ENCODE results near the gene P2RX3. TPM values are rescaled to one million over a fixed set of nuclear protein-coding genes. Genes with fewer than 3 reads are reported as not detected.

P2RX3 gene
- total and polyA plus RNA-seq, 2 experiments from 2014 or later: 0.15 to 0.35 TPM

- H2AFZ ChIP-seq: no peak overlapping the region
- Mint-ChIP-seq H3K27me3 (ENCODE audit: insufficient read depth, low read depth, poor library complexity) (peaks cover 7% of the 10 kb centered on the region), H3K4me3 (no peak overlapping the region), H3K4me1 (peaks cover 25% of the 10 kb centered on the region), H3K27ac (no peak overlapping the region), H3K9me3 (no peaks in the 10 kb centered on the region), H3K36me3 (ENCODE audit: low read depth) (peaks cover 72% of the 10 kb centered on the region)
- no peak for TF ChIP-seq ETS1 (IDR thresholded peaks at IDR 0.05)
- no peak for TF ChIP-seq ZNF114 (CRISPR knock-in tag; IDR thresholded peaks at IDR 0.05)
- no peak for TF ChIP-seq POLR2AphosphoS5 (IDR thresholded peaks at IDR 0.05; ENCODE audit: low read depth)
- no peak for TF ChIP-seq EZH2 (IDR thresholded peaks at IDR 0.05; ENCODE audit: low read depth, unreplicated experiment)
- no peak for TF ChIP-seq REST (IDR thresholded peaks at IDR 0.05; ENCODE audit: unreplicated experiment)
- no peak for TF ChIP-seq JUNB (IDR thresholded peaks at IDR 0.05; ENCODE audit: unreplicated experiment)
- TF ChIP-seq ZNF331 (CRISPR knock-in tag; IDR thresholded peaks at IDR 0.05; ENCODE audit: low read depth): no peak
- TF ChIP-seq NANOG (IDR thresholded peaks at IDR 0.05; ENCODE audit: borderline replicate concordance): no peak
- TF ChIP-seq CREB1 (CRISPR knock-in tag; IDR thresholded peaks at IDR 0.05; ENCODE audit: low read depth): no peak
- no peak for TF ChIP-seq ZNF462 (CRISPR knock-in tag; IDR thresholded peaks at IDR 0.05)
- no peak for TF ChIP-seq STAT1 (IDR thresholded peaks at IDR 0.05; ENCODE audit: unreplicated experiment)
- TF ChIP-seq CTCF (conservative IDR thresholded peaks at IDR 0.05; ENCODE audit: low read depth in 2 of 2): no peak
- TF ChIP-seq EZH2phosphoT487 (IDR thresholded peaks at IDR 0.05; ENCODE audit: unreplicated experiment): no peak
- no peak for ATAC-seq
- DNase-seq (ENCODE audit: low spot score): no peak
- no peaks in the 10 kb centered on the region for H3K9me2 ChIP-seq (ENCODE audit: insufficient read depth)
- no peak overlapping the region for H3K27ac ChIP-seq (ENCODE audit: low read depth)
- H3K27me3 ChIP-seq (ENCODE audit: insufficient read depth): no peaks in the 10 kb centered on the region
- H3K4me2 ChIP-seq: no peak overlapping the region
- H3K79me2 ChIP-seq (replicated peaks; ENCODE audit: insufficient read depth): peaks cover 39% of the 10 kb centered on the region
- peaks cover 17% of the 10 kb centered on the region for H3K4me1 ChIP-seq (ENCODE audit: insufficient read depth)
- H3K36me3 ChIP-seq (ENCODE audit: insufficient read depth): peaks cover 54% of the 10 kb centered on the region
- H4K20me1 ChIP-seq (replicated peaks; ENCODE audit: insufficient read depth): peaks cover 16% of the 10 kb centered on the region
- H3K4me3 ChIP-seq: no peak overlapping the region
- no peaks in the 10 kb centered on the region for H3F3A ChIP-seq (replicated peaks; ENCODE audit: low read depth)
Observed at GRCh38 chr11:57332694-57333440, 5.3 kb upstream of the P2RX3 start.
